OCI-LY7 (cell line): ENCODE results near the gene RAE1. TPM values are rescaled to one million over a fixed set of nuclear protein-coding genes. Genes with fewer than 3 reads are reported as not detected.

Experiments used
- BruUV-seq: library from RNA; stranded (reverse); fragments of 400-500 nt; replicated peaks from 2 replicates; lab custom pipeline; 2021; lab: Mats Ljungman, UMichigan
- CTCF ChIA-PET: fragments of 300-600 bp; sonication (Branson Sonifier 250); formaldehyde crosslinking; loops from one replicate; lab custom pipeline; 2022; ENCODE audit warnings: antibody characterized with exemption; ENCODE audit not compliant: unreplicated experiment; lab: Charles Lee
- POLR2A ChIA-PET: fragments of 300-600 bp; sonication (Branson Sonifier 250); formaldehyde crosslinking; loops from one replicate; lab custom pipeline; 2022; ENCODE audit warnings: antibody characterized with exemption; lab: Charles Lee
- DNase-seq: peaks from one replicate; pipeline ENCODE4 v3.0.0-alpha.2; 2015; ENCODE audit warnings: low spot score
- H2AFZ ChIP-seq: fragments of 200-600 bp; sonication (generic), shearing (Covaris generic); 2 replicates; pipeline ENCODE4 v1.6.1; 2014; ENCODE audit warnings: mild to moderate bottlenecking, antibody characterized with exemption, low read length, moderate library complexity
- H3K27ac ChIP-seq: fragments of 200-600 bp; sonication (generic); 2 replicates; pipeline ENCODE4 v1.5.1; 2014; ENCODE audit warnings: mixed run types, low read depth, mild to moderate bottlenecking, moderate library complexity, low read length, inconsistent platforms; ENCODE audit not compliant: poor library complexity, severe bottlenecking
- H3K36me3 ChIP-seq: fragments of 200-600 bp; sonication (generic); 2 replicates; pipeline ENCODE4 v1.6.1; 2014; ENCODE audit warnings: mild to moderate bottlenecking, antibody characterized with exemption, low read length, moderate library complexity, mixed read lengths; ENCODE audit not compliant: insufficient read depth
- H3K4me1 ChIP-seq: fragments of 200-600 bp; sonication (generic); 2 replicates; pipeline ENCODE4 v1.5.1; 2014; ENCODE audit warnings: mild to moderate bottlenecking, low read length; ENCODE audit not compliant: insufficient read depth, poor library complexity, severe bottlenecking
- H3K4me2 ChIP-seq: fragments of 200-600 bp; sonication (generic); 2 replicates; pipeline ENCODE4 v1.6.1; 2014; ENCODE audit warnings: mild to moderate bottlenecking, low read length
- H3K4me3 ChIP-seq: fragments of 200-600 bp; sonication (generic); 2 replicates; pipeline ENCODE4 v1.5.1; 2014; ENCODE audit warnings: mild to moderate bottlenecking, low read depth, low read length; ENCODE audit not compliant: poor library complexity, severe bottlenecking
- H3K79me2 ChIP-seq: fragments of 200-600 bp; sonication (generic); 2 replicates; pipeline ENCODE4 v1.6.1; 2016; ENCODE audit warnings: low read depth, mild to moderate bottlenecking, low read length, moderate library complexity, mixed read lengths; ENCODE audit not compliant: insufficient read depth
- H3K9me2 ChIP-seq: fragments of 200-600 bp; sonication (generic); 2 replicates; pipeline ENCODE4 v1.6.1; 2016; ENCODE audit warnings: mild to moderate bottlenecking, low read length, mixed read lengths; ENCODE audit not compliant: insufficient read depth
- H3K9me3 ChIP-seq: fragments of 200-600 bp; sonication (generic); 2 replicates; pipeline ENCODE4 v1.6.1; 2014; ENCODE audit warnings: mild to moderate bottlenecking, mixed run types, low read length, mixed read lengths
- H4K20me1 ChIP-seq: fragments of 200-600 bp; sonication (generic); 2 replicates; pipeline ENCODE4 v1.6.1; 2014; ENCODE audit warnings: mild to moderate bottlenecking, antibody characterized with exemption, low read length, moderate library complexity, mixed read lengths; ENCODE audit not compliant: insufficient read depth
- CTCF ChIP-seq: fragments of 200-600 bp; sonication (generic); conservative IDR thresholded peaks from 2 replicates; pipeline ENCODE4 v1.5.1; 2014; ENCODE audit warnings: mild to moderate bottlenecking, antibody characterized with exemption, low read length, moderate library complexity, mixed read lengths
- EZH2phosphoT487 ChIP-seq: fragments of 200-600 bp; sonication (generic); IDR thresholded peaks from 2 replicates; pipeline ENCODE4 v1.6.1; 2018; ENCODE audit warnings: low read depth, borderline replicate concordance, mild to moderate bottlenecking, mixed run types, antibody characterized with exemption, low read length, moderate library complexity, mixed read lengths
- intact Hi-C: fragments of 100-400 bp; cut with micrococcal nuclease; formaldehyde crosslinking; loops from one replicate; pipeline ENCODE4 v1.10.0; 2022; ENCODE audit not compliant: unreplicated experiment
- total RNA-seq, 2 experiments: library from RNA; depleted of rRNA in 1 of 2; stranded (reverse); fragments of >200 nt in 1 of 2; shearing (Covaris generic) in 1 of 2; gene quantifications; 2 replicates each; pipeline ENCODE4 v1.2.3, GENCODE V29; 2014 to 2022

The RAE1 gene
- total RNA-seq, 2 experiments from 2014 or later = 55.0 to 57.4 TPM

- POLR2A ChIA-PET = interaction anchor here (0.9 to 3.2 kb wide), 10 partner anchors 10 to 221 kb away, joined by 3 to 24 read pairs (median 4); partner anchors contain the start of gene ZBP1
- Histone ChIP-seq H3K79me2 (peaks cover 91% of the 10 kb centered on the region), H3K4me2 (peak overlapping the region; percentile 91), H3K4me3 (peak overlapping the region; percentile 99), H3K9me3 (no peaks in the 10 kb centered on the region), H3K9me2 (no peaks in the 10 kb centered on the region), H3K4me1 (peaks cover 81% of the 10 kb centered on the region), H3K36me3 (peaks cover 94% of the 10 kb centered on the region), H3K27ac (peak overlapping the region; percentile 97), H4K20me1 (peaks cover 9% of the 10 kb centered on the region), H2AFZ (no peak overlapping the region)
- BruUV-seq = no TSS peak
- no peak for TF ChIP-seq CTCF
- TF ChIP-seq EZH2phosphoT487 = no peak
- intact Hi-C loops = loop anchor here (2.0 to 10.0 kb wide), 4 partner anchors 36 to 1766 kb away; partner anchors contain the start of gene ZNF831
- CTCF ChIA-PET = interaction anchor here (0.6 to 1.7 kb wide), 7 partner anchors 9 to 195 kb away, joined by 3 to 10 read pairs (median 4); no protein-coding TSS in a partner anchor
- DNase-seq = no peak
These were observed 48.0 kb downstream of the RAE1 start for GRCh38 chr20:57398901-57399535.

GRCh38 chr20:57399587-57400155, 48.6 kb downstream of the RAE1 start:
- Histone ChIP-seq H2AFZ (no peak overlapping the region), H4K20me1 (peaks cover 6% of the 10 kb centered on the region; the same call in 1 of the 2 replicates), H3K4me3 (peak overlapping the region; percentile 99), H3K79me2 (peaks cover 91% of the 10 kb centered on the region), H3K4me1 (peaks cover 74% of the 10 kb centered on the region), H3K36me3 (peaks cover 94% of the 10 kb centered on the region), H3K4me2 (peak overlapping the region; percentile 91), H3K9me2 (no peaks in the 10 kb centered on the region), H3K9me3 (no peaks in the 10 kb centered on the region), H3K27ac (peak overlapping the region; percentile 97)
- BruUV-seq = no TSS peak
- TF ChIP-seq CTCF = no peak
- TF ChIP-seq EZH2phosphoT487 = no peak
- ChIA-PET CTCF (interaction anchor here (0.6 to 1.7 kb wide), 4 partner anchors 9 to 195 kb away, joined by 3 to 10 read pairs (median 4); no protein-coding TSS in a partner anchor), POLR2A (interaction anchor here (0.5 to 3.2 kb wide), 8 partner anchors 8 to 78 kb away, joined by 3 to 24 read pairs (median 6); no protein-coding TSS in a partner anchor)
- intact Hi-C loops = loop anchor here (2.0 to 10.0 kb wide), 4 partner anchors 35 to 1765 kb away; partner anchors contain the start of gene ZNF831
- DNase-seq = peak; percentile 33
